Measurements from ENCODE around the gene MAGI2.

The MAGI2 gene

DNA sequence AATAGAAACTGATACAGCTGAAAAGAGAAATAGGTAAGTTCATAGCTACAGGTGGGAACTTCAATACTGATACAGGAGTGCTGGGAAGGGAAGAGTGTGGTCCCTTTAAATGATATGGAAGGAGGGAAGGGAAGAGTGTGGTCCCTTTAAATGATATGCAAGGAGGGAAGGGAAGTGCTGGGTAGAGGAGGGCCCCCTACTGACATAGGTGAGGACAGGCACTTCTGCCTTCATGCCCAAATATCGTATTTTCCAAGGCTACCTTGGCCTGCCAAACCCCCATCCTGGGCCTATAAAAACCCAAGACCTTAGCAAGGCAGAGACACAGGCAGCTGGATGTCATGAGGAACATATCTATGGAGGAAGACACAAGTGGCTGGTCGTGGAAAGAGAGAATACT, 92.3 kb downstream of the MAGI2 start:
- FAIRE-seq = no peak

DNA sequence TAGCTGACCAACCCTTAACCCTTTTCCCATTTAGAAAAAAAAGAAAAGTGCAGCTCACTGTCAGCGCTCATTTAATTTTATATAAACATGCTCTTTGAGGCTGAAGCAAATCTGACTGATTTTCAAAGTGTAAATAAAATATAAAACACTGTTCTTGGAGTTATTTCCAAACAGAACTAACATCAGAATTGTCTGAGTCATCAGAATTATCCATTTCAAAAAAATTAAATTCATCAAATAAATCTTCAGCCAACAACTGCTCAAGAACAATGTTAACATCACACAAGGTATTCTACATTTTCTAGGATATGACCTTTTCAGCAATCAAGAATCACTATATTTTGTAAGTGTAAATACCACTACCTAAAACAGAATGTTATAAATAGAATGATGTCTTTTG, 93.6 kb downstream of the MAGI2 start:
- FAIRE-seq = no peak

- FAIRE-seq = no peak
Observed at GRCh38 chr7:79357101-79357500, 96.4 kb downstream of the MAGI2 start.

GRCh38 chr7:79353720-79354468, 99.6 kb downstream of the MAGI2 start:
- no peak for FAIRE-seq

DNA sequence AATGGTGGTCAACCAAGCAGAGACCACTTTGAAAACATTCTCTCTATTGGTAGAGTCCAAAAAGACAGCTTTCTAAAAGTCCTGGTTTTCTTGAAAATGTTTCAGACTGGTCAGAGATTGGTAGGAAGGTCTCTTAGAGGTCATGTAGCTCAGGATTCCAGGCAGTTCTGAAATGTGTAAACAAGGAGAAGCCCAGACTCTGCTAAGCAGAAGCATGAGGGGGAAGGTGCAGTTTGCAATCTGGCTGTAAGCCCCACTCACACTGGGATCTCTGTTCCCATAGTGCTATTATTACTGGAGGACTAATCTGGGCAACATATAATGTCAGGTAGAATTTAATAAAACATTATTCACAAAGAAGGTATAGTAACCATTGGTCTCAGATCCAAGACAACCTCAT, 101.1 kb downstream of the MAGI2 start:
- no peak for FAIRE-seq

- no peak for FAIRE-seq
Observed at GRCh38 chr7:79347351-79347750, 106.1 kb downstream of the MAGI2 start.

DNA sequence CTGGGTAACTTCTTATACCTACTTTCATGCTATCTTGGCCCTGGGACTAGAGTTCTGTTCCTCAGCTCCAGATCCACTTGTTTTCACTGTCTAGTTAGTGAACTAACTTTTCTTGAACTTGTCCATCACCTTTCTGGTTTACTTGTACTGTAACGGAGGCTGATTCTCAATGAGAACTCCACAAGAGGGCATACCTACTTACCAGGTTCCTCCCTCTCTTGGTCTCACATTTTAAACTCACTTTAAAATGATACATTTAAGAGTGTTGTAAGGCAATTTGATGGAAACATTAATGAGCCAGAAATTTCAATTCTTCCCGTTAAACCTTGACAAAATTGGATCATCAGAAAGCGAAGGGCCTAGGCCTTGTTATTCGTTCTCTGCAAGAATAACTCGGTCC, 111.6 kb downstream of the MAGI2 start:
- no peak for FAIRE-seq

- no peak for FAIRE-seq
Observed at GRCh38 chr7:79340212-79340611, 113.3 kb downstream of the MAGI2 start.

- no peak for FAIRE-seq
Observed at GRCh38 chr7:79339208-79339925, 114.1 kb downstream of the MAGI2 start.

DNA sequence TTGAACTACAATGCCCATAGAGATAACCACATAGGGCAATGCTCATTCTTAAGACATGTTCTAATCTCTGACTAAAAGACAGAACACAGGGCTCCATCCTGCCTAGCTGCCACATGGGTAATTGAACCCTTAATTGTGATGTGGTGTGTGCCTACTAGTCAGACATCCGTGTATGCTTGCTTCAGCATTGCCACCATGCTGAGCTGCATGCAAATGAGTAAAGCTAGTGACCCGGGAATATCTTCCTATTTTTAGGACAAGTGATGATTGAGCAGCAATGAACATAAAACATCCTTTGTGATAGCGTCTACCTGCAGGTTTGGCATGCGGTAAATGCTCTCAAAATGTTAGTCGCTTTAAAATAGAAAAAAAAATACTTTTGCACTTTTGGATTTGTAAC, 115.8 kb downstream of the MAGI2 start:
- FAIRE-seq = no peak

- FAIRE-seq = no peak
Observed at GRCh38 chr7:79334841-79335240, 118.6 kb downstream of the MAGI2 start.

DNA sequence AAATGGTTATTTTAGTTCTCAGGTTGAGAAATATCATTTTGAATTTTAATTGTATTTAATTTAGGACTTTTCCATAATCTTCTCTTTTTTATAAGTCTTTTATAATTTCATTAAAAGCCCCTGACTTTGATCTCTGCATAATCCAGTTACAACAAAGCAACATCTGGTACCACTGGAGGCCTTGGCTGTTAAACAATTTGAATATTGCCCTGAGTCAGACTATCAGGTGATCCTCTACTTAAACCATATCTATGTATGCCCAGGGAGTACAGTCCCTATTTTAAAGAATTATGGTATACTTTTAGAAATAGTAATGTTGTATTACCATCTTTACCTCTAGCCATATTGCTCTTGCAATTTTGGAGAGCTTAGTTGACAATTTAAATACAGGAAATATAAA, 119.1 kb downstream of the MAGI2 start:
- FAIRE-seq = no peak

GRCh38 chr7:79332091-79332490, 121.4 kb downstream of the MAGI2 start:
- FAIRE-seq = no peak

- no peak for FAIRE-seq
Observed at GRCh38 chr7:79329464-79329863, 124.0 kb downstream of the MAGI2 start.

- FAIRE-seq = no peak
Observed at GRCh38 chr7:79320741-79321473, 132.6 kb downstream of the MAGI2 start.

DNA sequence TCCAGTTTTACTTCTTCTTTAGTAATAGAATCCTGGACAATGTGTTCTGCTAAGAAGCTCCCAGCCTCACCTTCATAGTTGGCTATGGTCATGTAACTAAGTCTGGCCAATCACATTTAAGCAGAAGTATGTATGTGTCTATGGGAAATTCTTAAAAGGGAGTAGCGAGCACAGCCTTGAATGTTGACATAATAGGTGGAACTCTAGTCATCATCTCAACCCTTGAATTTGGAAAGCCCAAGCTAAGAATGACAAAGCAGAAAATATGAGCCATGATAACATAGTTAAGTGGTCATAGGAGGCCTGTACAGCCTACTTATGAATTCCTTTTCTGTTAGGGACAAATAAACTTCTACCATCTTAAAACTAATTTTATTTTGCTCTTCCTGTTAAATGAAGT, 134.1 kb downstream of the MAGI2 start:
- FAIRE-seq = no peak

- no peak for FAIRE-seq
Observed at GRCh38 chr7:79317728-79318127, 135.7 kb downstream of the MAGI2 start.

GRCh38 chr7:79312022-79312421, 141.4 kb downstream of the MAGI2 start:
- no peak for FAIRE-seq

GRCh38 chr7:79308192-79308591, 145.3 kb downstream of the MAGI2 start:
- FAIRE-seq = no peak

DNA sequence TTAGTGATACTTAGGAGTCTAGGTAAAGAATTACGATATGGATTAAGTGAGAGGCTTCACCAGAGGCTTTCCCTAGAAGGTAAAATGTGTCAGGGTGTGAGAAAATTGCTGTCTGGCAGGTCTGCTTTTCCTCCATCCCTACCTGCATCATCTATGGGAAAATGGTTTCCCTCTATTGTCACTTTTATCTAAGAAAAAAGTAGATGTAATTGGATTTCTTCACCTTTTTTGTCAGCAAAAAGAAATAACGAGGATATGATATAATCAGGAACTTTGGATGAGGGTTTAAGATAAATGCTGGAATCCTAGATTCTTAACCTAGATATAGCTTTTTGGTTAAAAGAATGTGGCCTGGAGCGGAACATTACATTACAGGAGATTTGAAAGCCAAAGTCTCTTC, 146.1 kb downstream of the MAGI2 start:
- no peak for FAIRE-seq

GRCh38 chr7:79304711-79305110, 148.8 kb downstream of the MAGI2 start:
- FAIRE-seq = no peak

- no peak for FAIRE-seq
Observed at GRCh38 chr7:79302293-79302692, 151.2 kb downstream of the MAGI2 start.

DNA sequence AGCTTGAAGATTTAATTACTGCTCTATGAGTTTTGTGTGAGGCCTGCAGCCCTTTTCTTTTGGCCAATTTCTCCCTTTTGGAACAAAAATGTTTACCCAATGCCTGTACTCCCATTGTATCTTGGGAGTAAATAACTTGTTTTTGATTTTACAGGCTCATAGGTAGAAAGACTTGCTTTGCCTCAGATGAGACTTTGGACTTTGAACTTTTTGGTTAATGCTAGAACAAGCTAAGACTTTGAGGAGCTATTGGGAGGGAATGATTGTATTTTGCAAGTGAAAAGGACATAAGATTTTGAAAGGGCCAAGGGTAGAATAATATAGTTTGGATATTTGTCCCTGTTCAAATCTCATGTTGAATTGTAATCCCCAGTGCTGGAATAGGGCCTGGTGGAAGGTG, 152.0 kb downstream of the MAGI2 start:
- FAIRE-seq = no peak

- FAIRE-seq = no peak
Observed at GRCh38 chr7:79300573-79300972, 152.9 kb downstream of the MAGI2 start.

Measured in colon (tissue), 2 donors.